ENCODE data around the gene ARHGEF16.

ARHGEF16 gene

DNA sequence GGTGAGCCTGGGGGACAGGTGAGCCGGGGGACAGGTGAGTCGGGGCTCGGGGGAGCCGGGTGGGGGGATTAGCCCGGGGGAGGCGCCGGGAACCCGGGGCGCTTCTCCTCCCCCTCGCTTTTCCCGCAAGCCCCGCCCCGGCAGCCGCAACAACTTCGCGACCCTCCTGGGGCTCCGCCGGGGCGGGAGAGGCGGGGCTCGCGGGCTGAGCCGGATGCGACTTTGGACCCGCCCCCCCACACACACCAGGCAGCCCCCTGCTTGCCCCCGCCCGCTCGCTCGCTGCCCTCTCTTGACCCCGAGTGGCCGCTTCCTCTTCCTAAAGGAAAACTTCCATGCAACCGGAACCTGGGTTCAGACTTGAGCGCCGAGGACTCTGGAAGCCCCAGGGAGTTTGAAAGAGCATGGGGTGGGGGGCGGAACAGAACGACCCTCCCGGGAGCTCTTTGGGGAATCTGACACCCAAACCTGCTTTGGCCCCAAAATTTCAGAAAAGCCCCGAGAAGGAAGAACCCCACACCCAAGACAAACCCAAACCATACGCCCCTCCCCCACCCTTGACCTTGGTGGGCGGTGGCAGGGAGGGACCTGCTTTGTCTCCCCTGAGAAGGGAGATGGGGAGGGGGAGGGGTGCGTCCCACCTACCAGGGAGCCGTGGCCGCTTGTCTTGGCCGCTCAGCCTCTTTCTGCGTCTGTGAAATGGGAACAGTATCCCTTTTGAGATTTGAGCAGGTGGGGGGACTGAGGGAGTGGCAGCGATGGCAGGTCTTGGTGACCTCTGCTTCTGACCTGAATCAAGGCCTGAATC lies 550 bp downstream of the ARHGEF16 start:
- Mint-ChIP-seq H3K4me1 (ENCODE audit: low read depth) (peaks cover 2% of the 10 kb centered on the region), H3K27me3 (peaks cover 4% of the 10 kb centered on the region), H3K9me3 (no peaks in the 10 kb centered on the region), H3K36me3 (ENCODE audit: low read depth) (no peaks in the 10 kb centered on the region), H3K4me3 (peak overlapping the region; percentile 51), H3K27ac (no peak overlapping the region)

GRCh38 chr1:3455670-3456448 lies 1.4 kb downstream of the ARHGEF16 start:
- Mint-ChIP-seq H3K4me3 (no peak overlapping the region), H3K36me3 (ENCODE audit: low read depth) (no peaks in the 10 kb centered on the region), H3K27me3 (no peaks in the 10 kb centered on the region), H3K27ac (no peak overlapping the region), H3K9me3 (no peaks in the 10 kb centered on the region), H3K4me1 (ENCODE audit: low read depth) (peaks cover 2% of the 10 kb centered on the region)

DNA sequence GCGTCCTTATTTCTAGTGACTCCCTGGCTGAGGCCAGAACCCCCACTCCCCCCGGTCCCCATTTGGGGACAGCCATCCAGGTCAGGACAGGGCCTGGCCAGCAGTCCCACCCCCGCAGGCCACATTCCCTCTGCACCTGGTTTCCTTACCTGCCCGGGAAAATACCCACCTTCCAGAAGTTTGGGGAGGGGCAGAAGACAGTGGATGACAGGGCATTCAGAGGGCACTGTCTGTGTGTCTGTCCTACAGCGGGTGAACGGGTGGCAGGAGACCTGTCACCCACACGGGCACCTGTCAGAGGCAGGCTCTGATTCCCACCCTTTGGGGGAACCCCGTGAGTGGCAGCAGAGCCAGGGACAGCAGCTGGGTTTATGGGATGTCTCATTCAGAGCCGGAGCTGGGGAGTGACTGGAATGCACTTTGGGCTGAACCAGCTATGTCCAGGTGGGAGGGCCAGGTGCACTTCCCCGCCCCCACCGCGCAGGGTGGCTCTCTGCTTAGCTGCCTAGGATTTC lies 2.0 kb downstream of the ARHGEF16 start:
- Mint-ChIP-seq H3K36me3 (ENCODE audit: low read depth) (no peaks in the 10 kb centered on the region), H3K4me1 (ENCODE audit: low read depth) (peaks cover 2% of the 10 kb centered on the region), H3K27ac (no peak overlapping the region), H3K27me3 (no peaks in the 10 kb centered on the region), H3K4me3 (no peak overlapping the region), H3K9me3 (no peaks in the 10 kb centered on the region)

DNA sequence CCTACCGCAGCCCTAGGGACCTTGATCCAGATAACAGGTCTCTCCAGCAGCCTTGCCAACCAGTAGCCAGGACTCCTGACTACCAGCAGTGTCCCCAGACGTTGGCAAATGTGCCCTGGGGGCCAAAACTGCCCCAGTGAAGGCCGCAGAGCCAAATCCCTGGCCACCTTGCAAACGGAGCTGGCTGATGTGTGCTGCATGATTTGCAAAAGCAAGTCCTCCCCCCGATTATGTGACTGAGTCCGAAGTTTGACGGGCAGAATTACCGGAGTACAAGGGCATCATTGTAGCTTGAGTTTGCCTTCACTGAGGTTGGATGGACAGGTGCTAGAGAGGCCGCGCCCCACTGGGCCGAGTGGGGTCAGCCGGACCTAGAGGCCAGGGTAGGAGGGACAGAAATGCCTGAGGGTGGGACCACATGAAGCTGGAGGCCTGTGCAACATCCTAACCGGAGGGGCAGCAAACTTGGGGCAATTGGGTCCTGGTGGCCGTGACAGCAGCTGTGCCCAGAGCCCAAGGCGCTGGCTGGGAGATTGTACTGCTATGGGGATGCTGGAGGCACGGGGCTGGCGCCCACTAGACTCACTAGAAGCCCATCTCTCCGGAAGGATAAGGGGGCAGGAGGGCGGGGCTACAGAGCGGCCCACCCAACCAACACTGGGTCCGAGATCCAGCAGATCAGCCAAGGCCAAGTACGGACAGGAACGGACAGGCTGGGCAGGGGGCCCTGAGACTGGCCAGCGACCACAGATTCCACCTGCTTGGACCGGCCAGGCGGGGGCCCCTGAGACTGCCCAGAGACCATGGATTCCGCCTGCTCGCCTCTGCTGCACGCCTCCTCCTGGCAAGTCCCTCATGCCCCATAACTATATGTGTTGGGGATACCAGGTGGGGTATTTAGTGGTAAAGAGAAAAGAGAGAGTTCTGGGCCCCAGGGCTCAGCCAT lies 2.8 kb downstream of the ARHGEF16 start:
- H3K36me3 Mint-ChIP-seq (ENCODE audit: low read depth) = no peaks in the 10 kb centered on the region
- H3K4me1 Mint-ChIP-seq (ENCODE audit: low read depth) = peaks cover 2% of the 10 kb centered on the region
- no peaks in the 10 kb centered on the region for H3K27me3 Mint-ChIP-seq
- H3K27ac Mint-ChIP-seq = no peak overlapping the region
- no peaks in the 10 kb centered on the region for H3K9me3 Mint-ChIP-seq
- no peak overlapping the region for H3K4me3 Mint-ChIP-seq

- Mint-ChIP-seq H3K4me3 (no peak overlapping the region), H3K9me3 (no peaks in the 10 kb centered on the region), H3K36me3 (ENCODE audit: low read depth) (no peaks in the 10 kb centered on the region), H3K4me1 (ENCODE audit: low read depth) (peaks cover 1% of the 10 kb centered on the region), H3K27me3 (no peaks in the 10 kb centered on the region), H3K27ac (no peak overlapping the region)
Measured at GRCh38 chr1:3457910-3458883, 3.7 kb downstream of the ARHGEF16 start.

- Mint-ChIP-seq H3K27me3 (no peaks in the 10 kb centered on the region), H3K4me3 (no peak overlapping the region), H3K9me3 (no peaks in the 10 kb centered on the region), H3K27ac (no peak overlapping the region), H3K36me3 (ENCODE audit: low read depth) (no peaks in the 10 kb centered on the region), H3K4me1 (ENCODE audit: low read depth) (no peaks in the 10 kb centered on the region)
Measured at GRCh38 chr1:3459051-3459908, 4.8 kb downstream of the ARHGEF16 start.

DNA sequence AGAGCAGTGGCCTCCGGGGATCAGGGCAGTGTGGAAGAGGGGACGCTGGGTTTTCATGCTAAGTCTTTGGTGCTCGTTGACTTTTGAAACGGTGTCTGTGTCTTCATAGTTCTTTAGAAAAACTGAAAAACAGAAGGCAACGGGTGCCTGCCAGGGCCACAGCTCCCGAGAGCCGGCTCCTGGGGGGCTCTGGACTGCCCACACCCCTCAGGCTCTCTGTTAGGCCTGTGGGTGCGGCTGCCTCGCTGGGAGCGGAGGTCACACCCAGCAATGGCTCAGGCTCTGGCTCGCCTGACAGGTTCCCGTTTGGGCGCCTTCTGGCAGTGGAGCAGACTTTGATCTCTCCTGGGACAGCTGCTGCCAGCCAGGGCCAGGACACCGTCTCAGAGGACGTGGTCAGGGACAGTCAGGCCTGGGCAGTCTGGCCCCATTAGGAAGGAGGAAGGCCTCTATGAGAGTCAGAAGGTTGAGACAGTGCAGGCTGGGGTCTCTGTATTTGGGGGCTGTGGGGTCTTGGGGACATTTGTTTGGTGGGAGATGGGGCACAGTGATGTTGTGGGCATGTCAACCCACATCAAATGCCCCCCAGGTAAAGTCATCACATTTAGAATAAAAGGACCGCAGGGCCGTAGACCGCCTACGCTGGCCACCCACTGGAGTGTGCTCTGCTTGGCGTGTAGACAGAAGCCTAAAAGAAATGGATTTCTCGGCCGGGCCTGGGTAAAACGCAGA lies 5.6 kb downstream of the ARHGEF16 start:
- Mint-ChIP-seq H3K4me3 (no peak overlapping the region), H3K27ac (no peak overlapping the region), H3K4me1 (ENCODE audit: low read depth) (no peaks in the 10 kb centered on the region), H3K9me3 (no peaks in the 10 kb centered on the region), H3K36me3 (ENCODE audit: low read depth) (no peaks in the 10 kb centered on the region), H3K27me3 (no peaks in the 10 kb centered on the region)

DNA sequence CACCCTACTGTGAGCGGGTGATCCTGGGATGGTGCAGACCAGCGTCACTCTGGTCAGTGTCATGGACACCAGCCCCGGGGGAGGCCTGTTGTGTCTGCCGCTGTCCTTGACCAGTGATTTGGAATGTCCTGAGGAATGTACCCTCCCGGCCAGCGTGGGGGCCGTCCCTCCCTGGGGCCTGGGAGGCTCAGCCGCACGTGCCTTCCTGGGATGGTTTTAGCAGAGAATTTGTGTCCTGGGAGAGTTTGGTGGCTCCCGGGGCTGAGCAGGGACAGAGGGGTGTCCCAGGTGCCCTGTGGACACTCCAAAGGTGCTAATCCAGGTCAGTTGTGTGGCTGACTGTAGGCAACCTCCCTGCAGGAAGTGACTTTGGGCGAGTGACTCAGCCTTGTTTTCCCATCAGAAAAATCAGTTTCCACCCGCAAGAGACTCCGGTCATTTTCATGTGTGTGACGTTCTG lies 6.2 kb downstream of the ARHGEF16 start:
- Mint-ChIP-seq H3K4me1 (ENCODE audit: low read depth) (no peaks in the 10 kb centered on the region), H3K36me3 (ENCODE audit: low read depth) (no peaks in the 10 kb centered on the region), H3K27me3 (no peaks in the 10 kb centered on the region), H3K27ac (no peak overlapping the region), H3K4me3 (no peak overlapping the region), H3K9me3 (no peaks in the 10 kb centered on the region)

GRCh38 chr1:3461238-3461933 lies 6.9 kb downstream of the ARHGEF16 start:
- H3K27me3 Mint-ChIP-seq = no peaks in the 10 kb centered on the region
- H3K9me3 Mint-ChIP-seq = no peaks in the 10 kb centered on the region
- H3K4me3 Mint-ChIP-seq = no peak overlapping the region
- no peak overlapping the region for H3K27ac Mint-ChIP-seq
- no peaks in the 10 kb centered on the region for H3K4me1 Mint-ChIP-seq (ENCODE audit: low read depth)
- no peaks in the 10 kb centered on the region for H3K36me3 Mint-ChIP-seq (ENCODE audit: low read depth)

DNA sequence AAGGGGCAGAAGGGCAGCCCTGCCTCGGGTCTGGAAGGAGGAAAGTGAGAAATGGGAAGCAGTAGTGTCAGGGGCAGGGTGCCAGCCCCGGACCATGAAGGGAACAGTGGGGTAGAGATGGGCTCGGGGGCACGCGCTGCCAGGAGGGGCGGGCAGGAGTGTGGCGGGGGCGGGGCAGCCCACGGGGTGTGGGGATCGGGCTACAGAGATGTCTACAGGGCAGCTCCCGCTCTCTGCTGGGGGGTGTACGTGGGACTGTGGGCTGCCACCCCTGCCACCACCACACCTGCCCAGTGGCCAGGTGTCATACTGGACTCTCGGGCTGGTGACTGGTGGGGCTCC lies 7.4 kb downstream of the ARHGEF16 start:
- no peaks in the 10 kb centered on the region for H3K9me3 Mint-ChIP-seq
- no peaks in the 10 kb centered on the region for H3K36me3 Mint-ChIP-seq (ENCODE audit: low read depth)
- H3K27ac Mint-ChIP-seq = no peak overlapping the region
- no peaks in the 10 kb centered on the region for H3K4me1 Mint-ChIP-seq (ENCODE audit: low read depth)
- no peaks in the 10 kb centered on the region for H3K27me3 Mint-ChIP-seq
- no peak overlapping the region for H3K4me3 Mint-ChIP-seq

- H3K27me3 Mint-ChIP-seq = no peaks in the 10 kb centered on the region
- H3K36me3 Mint-ChIP-seq (ENCODE audit: low read depth) = no peaks in the 10 kb centered on the region
- no peak overlapping the region for H3K4me3 Mint-ChIP-seq
- H3K4me1 Mint-ChIP-seq (ENCODE audit: low read depth) = no peaks in the 10 kb centered on the region
- no peaks in the 10 kb centered on the region for H3K9me3 Mint-ChIP-seq
- H3K27ac Mint-ChIP-seq = no peak overlapping the region
Measured at GRCh38 chr1:3462356-3463012, 8.0 kb downstream of the ARHGEF16 start.

DNA sequence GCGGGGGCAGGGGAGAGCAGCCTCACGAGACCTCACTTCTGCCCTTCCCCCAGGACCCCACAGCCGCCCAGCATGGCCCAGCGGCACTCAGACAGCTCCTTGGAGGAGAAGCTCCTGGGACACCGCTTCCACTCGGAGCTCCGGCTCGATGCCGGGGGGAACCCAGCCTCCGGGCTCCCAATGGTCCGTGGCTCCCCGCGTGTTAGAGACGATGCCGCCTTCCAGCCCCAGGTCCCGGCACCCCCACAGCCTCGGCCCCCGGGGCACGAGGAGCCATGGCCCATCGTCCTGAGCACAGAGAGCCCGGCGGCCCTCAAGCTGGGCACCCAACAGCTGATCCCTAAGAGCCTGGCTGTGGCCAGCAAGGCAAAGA lies 8.5 kb downstream of the ARHGEF16 start:
- H3K27me3 Mint-ChIP-seq = no peaks in the 10 kb centered on the region
- no peaks in the 10 kb centered on the region for H3K4me1 Mint-ChIP-seq (ENCODE audit: low read depth)
- H3K9me3 Mint-ChIP-seq = no peaks in the 10 kb centered on the region

More for the DNA sequence above, 8.5 kb downstream of the ARHGEF16 start:
- no peak overlapping the region for H3K4me3 Mint-ChIP-seq
- H3K27ac Mint-ChIP-seq = no peak overlapping the region
- H3K36me3 Mint-ChIP-seq (ENCODE audit: low read depth) = no peaks in the 10 kb centered on the region

Data from stimulated activated naive CD8-positive, alpha-beta T cell treated with anti-CD3 and anti-CD28 coated beads, Interleukin-15, Interleukin-2, amounts not matched to agents 100 ng/mL and 50 ng/mL, for 24 hours (primary cell).